DOHH2 (cell line): ENCODE measurements around the gene KIRREL3.

Experiments used
- EZH2phosphoT487 ChIP-seq: fragments of 200-600 bp; sonication (generic); IDR thresholded peaks from 2 replicates; pipeline ENCODE4 v1.6.1; 2017; ENCODE audit warnings: borderline replicate concordance, mild to moderate bottlenecking, antibody characterized with exemption, low read length, moderate library complexity, mixed read lengths
- TF ChIP-seq, protein P1 (sequence below): fragments of 200-600 bp; sonication (generic); IDR thresholded peaks from one replicate; pipeline ENCODE4 v1.5.1; 2014; ENCODE audit warnings: antibody characterized with exemption, mild to moderate bottlenecking, low read depth, low read length; ENCODE audit not compliant: poor library complexity, severe bottlenecking

DNA sequence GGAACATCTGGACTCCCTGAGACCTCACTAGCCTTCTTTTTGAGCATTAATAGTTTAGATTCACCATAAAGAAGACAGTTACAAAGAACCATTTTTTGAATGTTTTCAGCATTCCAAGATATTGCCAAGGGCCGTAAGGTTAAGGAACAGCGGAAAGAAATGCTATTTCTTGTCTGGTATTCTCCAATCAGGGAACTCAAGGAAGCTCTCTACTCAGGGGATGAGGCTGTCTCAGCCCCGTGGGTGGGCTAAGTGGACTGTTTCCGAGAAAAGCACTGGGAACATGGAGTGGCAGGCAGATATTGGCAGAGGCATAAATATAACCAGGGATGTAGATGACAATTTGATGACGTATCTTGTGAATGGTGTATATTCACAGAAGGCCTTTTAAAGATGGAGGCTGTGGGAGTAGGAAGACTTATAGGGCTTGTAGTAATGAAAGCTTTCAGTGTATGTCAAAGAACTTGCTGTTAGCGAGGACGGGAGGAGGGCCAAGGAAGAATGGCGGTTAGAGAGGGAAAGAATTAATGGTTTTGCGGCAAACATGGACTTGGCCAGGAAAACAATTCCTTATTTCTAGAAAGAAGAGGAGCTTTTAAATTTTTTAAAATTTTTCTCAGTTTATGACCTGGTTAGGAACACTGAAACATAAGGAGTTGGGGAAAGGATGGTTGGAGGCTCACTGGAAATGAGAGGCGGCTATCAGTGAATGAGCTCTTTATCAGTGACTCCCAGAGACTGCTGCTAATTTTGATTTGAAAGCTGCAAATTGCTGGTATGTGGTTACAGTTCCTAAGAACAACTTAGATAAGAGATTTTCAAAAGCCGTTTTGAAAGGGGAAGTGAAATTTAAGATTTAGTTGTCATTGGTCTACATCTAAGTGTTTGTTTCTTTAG is 580.5 kb downstream of the KIRREL3 start:
- TF ChIP-seq, protein P1, sequence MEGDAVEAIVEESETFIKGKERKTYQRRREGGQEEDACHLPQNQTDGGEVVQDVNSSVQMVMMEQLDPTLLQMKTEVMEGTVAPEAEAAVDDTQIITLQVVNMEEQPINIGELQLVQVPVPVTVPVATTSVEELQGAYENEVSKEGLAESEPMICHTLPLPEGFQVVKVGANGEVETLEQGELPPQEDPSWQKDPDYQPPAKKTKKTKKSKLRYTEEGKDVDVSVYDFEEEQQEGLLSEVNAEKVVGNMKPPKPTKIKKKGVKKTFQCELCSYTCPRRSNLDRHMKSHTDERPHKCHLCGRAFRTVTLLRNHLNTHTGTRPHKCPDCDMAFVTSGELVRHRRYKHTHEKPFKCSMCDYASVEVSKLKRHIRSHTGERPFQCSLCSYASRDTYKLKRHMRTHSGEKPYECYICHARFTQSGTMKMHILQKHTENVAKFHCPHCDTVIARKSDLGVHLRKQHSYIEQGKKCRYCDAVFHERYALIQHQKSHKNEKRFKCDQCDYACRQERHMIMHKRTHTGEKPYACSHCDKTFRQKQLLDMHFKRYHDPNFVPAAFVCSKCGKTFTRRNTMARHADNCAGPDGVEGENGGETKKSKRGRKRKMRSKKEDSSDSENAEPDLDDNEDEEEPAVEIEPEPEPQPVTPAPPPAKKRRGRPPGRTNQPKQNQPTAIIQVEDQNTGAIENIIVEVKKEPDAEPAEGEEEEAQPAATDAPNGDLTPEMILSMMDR: no peak
- no peak for TF ChIP-seq EZH2phosphoT487
